ENCODE measurements around the gene KHSRP.

- no peak for TF ChIP-seq CTCF (IDR thresholded peaks at IDR 0.05; ENCODE audit: low read length)
- TF ChIP-seq EZH2 (IDR thresholded peaks at IDR 0.05; ENCODE audit: borderline replicate concordance, low read length): no peak
Measured at GRCh38 chr19:6467384-6467783, 42.8 kb upstream of the KHSRP start.
